HG03175 (cell line): ENCODE results near the gene NUP155.
"Not testable (repeated sequence)": the region's sequence is repeated elsewhere in the genome, so short reads cannot be mapped to it uniquely, and the experiment has no call there.

ENCODE experiments used
- ATAC-seq: cut with Tn5 transposase; IDR thresholded peaks from one replicate; pipeline ENCODE4 v1.9.1; 2021; ENCODE audit warnings: mild to moderate bottlenecking, moderate library complexity; ENCODE audit not compliant: unreplicated experiment

The NUP155 gene

GRCh38 chr5:37283214-37283820 lies 87.6 kb downstream of the NUP155 start:
- ATAC-seq, result no peak

GRCh38 chr5:37275511-37275910 lies 95.4 kb downstream of the NUP155 start:
- ATAC-seq, result no peak

GRCh38 chr5:37272511-37272910 lies 98.4 kb downstream of the NUP155 start:
- no peak for ATAC-seq

GRCh38 chr5:37268100-37268499 lies 102.8 kb downstream of the NUP155 start:
- ATAC-seq, result not testable (repeated sequence)

- ATAC-seq, result no peak
Measured at GRCh38 chr5:37255774-37256358, 115.0 kb downstream of the NUP155 start.

- ATAC-seq, result no peak
Measured at GRCh38 chr5:37254581-37254980, 116.3 kb downstream of the NUP155 start.

- ATAC-seq, result no peak
Measured at GRCh38 chr5:37251665-37252064, 119.2 kb downstream of the NUP155 start.

GRCh38 chr5:37249815-37250164 lies 121.1 kb downstream of the NUP155 start:
- ATAC-seq, result no peak

GRCh38 chr5:37248970-37249814 lies 121.7 kb downstream of the NUP155 start, which contains the start of gene CPLANE1:
CPLANE1 (minus strand) TSS chr5:37249376; CDS start chr5:37247698, 1,678 bp downstream.
- peak; percentile 81 for ATAC-seq

- no peak for ATAC-seq
Measured at GRCh38 chr5:37248421-37248969, 122.4 kb downstream of the NUP155 start.

- ATAC-seq, result no peak
Measured at GRCh38 chr5:37247496-37247895, 123.4 kb downstream of the NUP155 start.

GRCh38 chr5:37247036-37247435 lies 123.9 kb downstream of the NUP155 start:
- ATAC-seq, result no peak
